Esophagus muscularis mucosa (tissue), 3 donors: ENCODE measurements around the gene PLPP7.

Source experiments
- CTCF ChIP-seq, 3 experiments: fragments of 200-600 bp in 2 of 3; fragments of 450-650 bp in 1 of 3; sonication (generic) in 2 of 3; IDR thresholded peaks; one replicate each; pipeline ENCODE4 v1.5.1; 2017 to 2019; ENCODE audit warnings: antibody characterized with exemption in 3 of 3, mild to moderate bottlenecking in 2 of 3, moderate library complexity in 1 of 3
- POLR2A ChIP-seq: fragments of 450-650 bp; IDR thresholded peaks from one replicate; pipeline ENCODE4 v1.6.1; 2017; ENCODE audit warnings: antibody characterized with exemption, moderate library complexity, mild to moderate bottlenecking, low read depth

DNA sequence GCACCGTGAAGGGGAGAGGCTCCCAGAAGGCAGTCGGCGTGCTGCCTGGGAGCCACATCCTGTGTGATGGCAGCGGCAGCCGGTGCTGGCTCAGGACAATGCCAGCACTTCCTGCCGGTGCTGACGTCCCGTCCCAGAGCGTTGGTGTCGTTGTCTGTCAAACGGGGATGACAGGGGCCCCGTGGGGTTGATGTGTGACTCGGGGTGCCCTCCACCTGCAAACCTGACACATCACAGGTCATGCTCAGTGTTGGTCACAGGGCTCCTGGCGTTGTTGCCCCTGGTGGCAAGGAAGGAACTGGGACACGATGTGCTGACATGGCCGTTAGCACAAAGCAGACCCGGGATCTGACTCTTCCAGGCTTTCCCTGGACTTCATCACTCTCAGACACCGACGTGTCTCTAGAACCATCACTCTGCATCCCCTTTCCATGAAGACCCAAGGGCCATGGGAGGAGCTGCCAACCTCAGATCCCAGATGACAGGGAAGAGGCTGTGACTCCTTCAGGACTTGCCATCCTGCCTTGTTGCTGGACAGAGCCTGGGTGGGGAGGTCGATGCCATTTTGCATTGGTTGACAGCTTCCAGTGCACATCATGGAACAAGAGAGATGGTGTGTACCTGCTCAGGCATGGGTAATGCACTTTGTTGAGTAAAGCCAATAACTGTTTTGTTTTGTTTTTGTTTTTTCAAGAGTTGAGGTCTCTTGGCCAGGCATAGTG, 21.5 kb downstream of the PLPP7 start:
- no peak for TF ChIP-seq POLR2A
- no peak for TF ChIP-seq CTCF (IDR thresholded peaks at IDR 0.05)
